DND-41 (cell line): ENCODE results near the gene OR6Y1.

Experiments
- ATAC-seq: fragments of 200-7000 bp; cut with Tn5 transposase; 3 replicates; pipeline ENCODE4 v1.9.1; 2021; ENCODE audit warnings: low read depth; ENCODE audit not compliant: insufficient read depth
- DNase-seq: peaks from one replicate; pipeline ENCODE4 v3.0.0-alpha.2; 2020
- H2AFZ ChIP-seq: 2 replicates; pipeline ENCODE4 v1.6.0; 2012; ENCODE audit warnings: low read depth, low read length
- H3K27ac ChIP-seq: 2 replicates; pipeline ENCODE4 v1.5.1; 2012; ENCODE audit warnings: low read length, inconsistent platforms
- H3K27me3 ChIP-seq: fragments of 200-600 bp; sonication (generic); 2 replicates; pipeline ENCODE4 v1.6.0; 2012; ENCODE audit warnings: low read length, mild to moderate bottlenecking, inconsistent platforms; ENCODE audit not compliant: insufficient read depth, poor library complexity
- H3K36me3 ChIP-seq: 2 replicates; pipeline ENCODE4 v1.5.1; 2012; ENCODE audit warnings: low read length, inconsistent platforms; ENCODE audit not compliant: insufficient read depth
- H3K4me1 ChIP-seq: 2 replicates; pipeline ENCODE4 v1.5.1; 2012; ENCODE audit warnings: mild to moderate bottlenecking, low read length; ENCODE audit not compliant: insufficient read depth
- H3K4me2 ChIP-seq: 2 replicates; pipeline ENCODE4 v1.6.0; 2012; ENCODE audit warnings: mild to moderate bottlenecking, moderate library complexity, low read length, inconsistent platforms; ENCODE audit not compliant: insufficient read depth
- H3K4me3 ChIP-seq, 2 experiments: fragments of 200-600 bp in 1 of 2; shearing (Covaris generic) in 1 of 2; 2 replicates each; pipeline ENCODE4 v1.5.1; 2012 to 2016; ENCODE audit warnings: inconsistent platforms in 2 of 2, low read length in 2 of 2, mild to moderate bottlenecking in 2 of 2, low read depth in 1 of 2, moderate library complexity in 1 of 2
- H3K79me2 ChIP-seq: 2 replicates; pipeline ENCODE4 v1.6.0; 2012; ENCODE audit warnings: low read length, inconsistent platforms; ENCODE audit not compliant: insufficient read depth
- H3K9ac ChIP-seq: 2 replicates; pipeline ENCODE4 v1.6.0; 2012; ENCODE audit warnings: low read depth, mild to moderate bottlenecking, inconsistent platforms, low read length, moderate library complexity
- H3K9me3 ChIP-seq: 2 replicates; pipeline ENCODE4 v1.5.1; 2012; ENCODE audit warnings: low read length, moderate library complexity, mild to moderate bottlenecking, inconsistent platforms; ENCODE audit not compliant: insufficient read depth, severe bottlenecking
- H4K20me1 ChIP-seq: 2 replicates; pipeline ENCODE4 v1.6.0; 2012; ENCODE audit warnings: low read length; ENCODE audit not compliant: insufficient read depth
- EZH2 ChIP-seq: IDR thresholded peaks from 3 replicates; pipeline ENCODE4 v1.6.1; 2012; ENCODE audit warnings: borderline replicate concordance, low read depth, mild to moderate bottlenecking, moderate library complexity, low read length, inconsistent platforms; ENCODE audit not compliant: severe bottlenecking
- TF ChIP-seq, protein P1 (sequence below): IDR thresholded peaks from 2 replicates; pipeline ENCODE4 v1.5.1; 2012; ENCODE audit warnings: borderline replicate concordance, low read length, moderate library complexity, mild to moderate bottlenecking; ENCODE audit not compliant: poor library complexity, severe bottlenecking; ENCODE audit errors: extremely low read depth

The OR6Y1 gene

DNA sequence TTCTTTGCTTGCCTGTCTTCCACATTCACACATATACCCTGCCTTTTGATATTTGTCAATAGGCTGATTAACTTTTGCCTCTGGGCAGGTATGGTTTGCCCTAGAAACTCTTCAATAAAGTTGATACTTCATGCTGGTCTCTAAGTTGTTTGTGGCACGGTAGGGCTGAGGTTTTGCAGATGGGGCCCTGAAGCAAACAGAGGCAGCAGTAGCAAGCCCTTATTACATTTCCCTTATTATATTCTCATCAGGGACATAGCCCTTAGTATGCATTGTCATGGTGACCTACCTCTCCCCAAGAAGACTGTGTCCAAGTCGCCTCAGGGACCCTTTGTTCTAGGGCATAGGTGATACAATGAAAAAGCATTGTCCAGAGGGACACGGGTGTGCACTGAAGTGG is 16.3 kb upstream of the OR6Y1 start, which contains the start of gene OR6P1:
OR6P1 (minus strand) TSS at position 101 of the 400 bp plus-strand sequence. CDS start 6,976 bp downstream, outside the sequence.
- DNase-seq (no peak), ATAC-seq (no peak)
- Histone ChIP-seq H3K9me3 (no peaks in the 10 kb centered on the region), H3K4me2 (no peak within 1 kb of the TSS), H3K27ac (no peak within 1 kb of the TSS), H3K4me3 (no peak within 1 kb of the TSS), H3K4me1 (no peaks in the 10 kb centered on the region), H4K20me1 (no peaks in the 10 kb centered on the region), H2AFZ (no peak within 1 kb of the TSS), H3K79me2 (no peaks in the 10 kb centered on the region), H3K9ac (no peak within 1 kb of the TSS), H3K27me3 (peaks cover 36% of the 10 kb centered on the region), H3K36me3 (no peaks in the 10 kb centered on the region)
- TF ChIP-seq EZH2 = no peak
- TF ChIP-seq, protein P1, sequence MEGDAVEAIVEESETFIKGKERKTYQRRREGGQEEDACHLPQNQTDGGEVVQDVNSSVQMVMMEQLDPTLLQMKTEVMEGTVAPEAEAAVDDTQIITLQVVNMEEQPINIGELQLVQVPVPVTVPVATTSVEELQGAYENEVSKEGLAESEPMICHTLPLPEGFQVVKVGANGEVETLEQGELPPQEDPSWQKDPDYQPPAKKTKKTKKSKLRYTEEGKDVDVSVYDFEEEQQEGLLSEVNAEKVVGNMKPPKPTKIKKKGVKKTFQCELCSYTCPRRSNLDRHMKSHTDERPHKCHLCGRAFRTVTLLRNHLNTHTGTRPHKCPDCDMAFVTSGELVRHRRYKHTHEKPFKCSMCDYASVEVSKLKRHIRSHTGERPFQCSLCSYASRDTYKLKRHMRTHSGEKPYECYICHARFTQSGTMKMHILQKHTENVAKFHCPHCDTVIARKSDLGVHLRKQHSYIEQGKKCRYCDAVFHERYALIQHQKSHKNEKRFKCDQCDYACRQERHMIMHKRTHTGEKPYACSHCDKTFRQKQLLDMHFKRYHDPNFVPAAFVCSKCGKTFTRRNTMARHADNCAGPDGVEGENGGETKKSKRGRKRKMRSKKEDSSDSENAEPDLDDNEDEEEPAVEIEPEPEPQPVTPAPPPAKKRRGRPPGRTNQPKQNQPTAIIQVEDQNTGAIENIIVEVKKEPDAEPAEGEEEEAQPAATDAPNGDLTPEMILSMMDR = no peak

DNA sequence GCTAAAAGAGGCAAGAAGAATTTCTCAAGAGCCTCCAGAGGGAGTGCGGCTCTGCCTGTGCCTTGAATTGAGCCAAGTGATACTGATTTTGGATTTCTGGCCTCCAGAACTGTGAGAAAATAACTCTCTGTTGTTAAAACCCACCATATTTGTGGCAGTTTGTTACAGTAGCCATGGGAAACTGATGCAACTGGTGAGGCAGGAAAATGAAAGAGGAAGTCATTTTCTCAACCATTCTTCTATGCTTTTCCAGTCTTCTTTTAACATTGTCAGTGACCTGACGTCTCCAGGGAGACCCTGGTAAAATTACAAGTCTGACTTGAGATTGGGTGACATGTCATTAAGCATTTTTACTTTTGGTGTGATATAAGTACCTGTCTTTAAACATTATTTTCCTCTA is 10.4 kb upstream of the OR6Y1 start:
- Histone ChIP-seq H3K27me3 (peaks cover 9% of the 10 kb centered on the region), H3K4me3 (no peak overlapping the region), H3K9me3 (no peaks in the 10 kb centered on the region), H3K79me2 (no peaks in the 10 kb centered on the region), H3K4me1 (peaks cover 6% of the 10 kb centered on the region), H2AFZ (peak overlapping the region; percentile 4; the same call in 1 of the 2 replicates), H3K36me3 (no peaks in the 10 kb centered on the region), H3K27ac (no peak overlapping the region), H3K9ac (no peak overlapping the region), H4K20me1 (no peaks in the 10 kb centered on the region), H3K4me2 (no peak overlapping the region)
- peak; percentile 60 for ATAC-seq
- DNase-seq = peak; percentile 8
- no peak for TF ChIP-seq EZH2
- TF ChIP-seq, protein P1 = no peak

DNA sequence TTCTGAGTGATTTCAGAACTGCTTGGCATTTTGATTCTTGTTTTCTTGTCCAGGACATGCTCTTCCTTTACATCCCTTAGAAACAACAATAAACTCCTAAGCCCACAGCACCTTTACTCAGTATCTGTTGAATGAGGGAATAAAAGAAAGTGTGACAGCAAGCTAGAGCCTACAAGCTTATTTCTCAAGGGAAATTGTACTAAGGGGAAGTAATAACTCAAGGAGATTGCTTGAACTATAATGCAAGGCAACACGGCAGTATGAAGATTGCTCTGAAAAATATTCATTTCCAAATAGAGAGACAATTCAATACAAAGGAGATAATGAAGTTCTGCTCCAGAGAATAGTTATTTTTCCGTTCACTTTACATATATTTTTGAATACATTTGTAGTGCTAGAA is 9.6 kb upstream of the OR6Y1 start:
- no peaks in the 10 kb centered on the region for H3K79me2 ChIP-seq
- no peak overlapping the region for H2AFZ ChIP-seq
- no peaks in the 10 kb centered on the region for H4K20me1 ChIP-seq
- H3K9me3 ChIP-seq = no peaks in the 10 kb centered on the region
- no peak overlapping the region for H3K9ac ChIP-seq
- no peak for ATAC-seq
- peaks cover 6% of the 10 kb centered on the region for H3K4me1 ChIP-seq
- no peak overlapping the region for H3K27ac ChIP-seq
- H3K4me3 ChIP-seq = no peak overlapping the region
- no peak for TF ChIP-seq EZH2
- TF ChIP-seq, protein P1 = no peak
- H3K36me3 ChIP-seq = no peaks in the 10 kb centered on the region
- no peak overlapping the region for H3K4me2 ChIP-seq
- H3K27me3 ChIP-seq = peaks cover 5% of the 10 kb centered on the region
- DNase-seq = no peak

DNA sequence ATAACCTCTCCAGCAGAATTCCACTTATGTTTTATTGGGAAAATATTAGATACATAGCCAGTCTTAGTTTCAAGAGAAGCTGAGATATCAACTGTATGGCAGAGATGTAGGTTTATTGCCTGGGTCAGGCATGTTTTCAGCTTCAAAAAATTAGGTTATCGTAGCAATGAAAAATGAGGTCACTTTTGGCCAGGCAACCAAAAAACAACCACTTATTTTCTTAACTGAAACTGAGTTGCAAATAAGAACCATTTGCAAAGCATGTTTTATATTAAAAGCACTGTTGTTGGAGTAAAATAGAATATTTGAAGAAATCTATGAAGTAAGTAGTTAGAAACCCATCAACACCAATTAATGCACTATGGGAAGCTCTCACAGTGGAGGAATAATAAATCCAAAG is 5.5 kb upstream of the OR6Y1 start:
- no peaks in the 10 kb centered on the region for H3K79me2 ChIP-seq
- peaks cover 4% of the 10 kb centered on the region for H3K4me1 ChIP-seq
- H3K36me3 ChIP-seq = no peaks in the 10 kb centered on the region
- DNase-seq = no peak
- no peak overlapping the region for H2AFZ ChIP-seq
- ATAC-seq = no peak
- H3K9me3 ChIP-seq = no peaks in the 10 kb centered on the region
- H3K4me2 ChIP-seq = no peak overlapping the region
- no peak overlapping the region for H3K27ac ChIP-seq
- no peak overlapping the region for H3K4me3 ChIP-seq
- H3K27me3 ChIP-seq = no peaks in the 10 kb centered on the region
- H3K9ac ChIP-seq = no peak overlapping the region
- no peaks in the 10 kb centered on the region for H4K20me1 ChIP-seq
- no peak for TF ChIP-seq EZH2
- TF ChIP-seq, protein P1 = no peak
